ENCODE results near the gene CDH23. TPM values are rescaled to one million over a fixed set of nuclear protein-coding genes. Genes with fewer than 3 reads are reported as not detected.
A peak's percentile ranks its signal among the peaks of the same experiment; 100 is the strongest.

Gene CDH23
- total RNA-seq, 2 donors from 2014 or later, result 1.4 to 1.6 TPM

GRCh38 chr10:71840177-71840957 lies 443.6 kb downstream of the CDH23 start:
- intact Hi-C loops (cut with DNase I), result no loop called here
- H3K36me3 ChIP-seq, result no peaks in the 10 kb centered on the region
- TF ChIP-seq CTCF (IDR thresholded peaks at IDR 0.05), result no peak
- peak; percentile 58 for DNase-seq
- peaks cover 12% of the 10 kb centered on the region for H3K4me1 ChIP-seq
- H3K27ac ChIP-seq, result no peak overlapping the region
- H3K9me3 ChIP-seq, result no peaks in the 10 kb centered on the region
- no peak overlapping the region for H3K4me3 ChIP-seq
- H3K27me3 ChIP-seq, result no peaks in the 10 kb centered on the region
- H3K9ac ChIP-seq (ENCODE audit: low read depth in 2 of 2, low read length in 2 of 2), result no peak overlapping the region

- no peak for TF ChIP-seq CTCF (IDR thresholded peaks at IDR 0.05)
- H3K36me3 ChIP-seq, result no peaks in the 10 kb centered on the region
- H3K9me3 ChIP-seq, result no peaks in the 10 kb centered on the region
- H3K4me3 ChIP-seq, result no peak overlapping the region
- no peak for DNase-seq
- no peak overlapping the region for H3K27ac ChIP-seq
- peaks cover 12% of the 10 kb centered on the region for H3K4me1 ChIP-seq
- H3K9ac ChIP-seq (ENCODE audit: low read depth in 2 of 2, low read length in 2 of 2), result no peak overlapping the region
- no peaks in the 10 kb centered on the region for H3K27me3 ChIP-seq
- intact Hi-C loops (cut with DNase I), result no loop called here
These were observed 444.2 kb downstream of the CDH23 start for GRCh38 chr10:71840958-71841335.

GRCh38 chr10:71842422-71842821 lies 445.7 kb downstream of the CDH23 start:
- DNase-seq, result no peak
- TF ChIP-seq CTCF (IDR thresholded peaks at IDR 0.05), result no peak
- peaks cover 12% of the 10 kb centered on the region for H3K4me1 ChIP-seq
- H3K36me3 ChIP-seq, result no peaks in the 10 kb centered on the region
- H3K27me3 ChIP-seq, result no peaks in the 10 kb centered on the region
- intact Hi-C loops (cut with DNase I), result no loop called here
- no peaks in the 10 kb centered on the region for H3K9me3 ChIP-seq
- H3K9ac ChIP-seq (ENCODE audit: low read depth in 2 of 2, low read length in 2 of 2), result no peak overlapping the region
- no peak overlapping the region for H3K27ac ChIP-seq
- no peak overlapping the region for H3K4me3 ChIP-seq

GRCh38 chr10:71842856-71843686 lies 446.4 kb downstream of the CDH23 start:
- H3K9ac ChIP-seq (ENCODE audit: low read depth in 2 of 2, low read length in 2 of 2), result no peak overlapping the region
- H3K27me3 ChIP-seq, result no peaks in the 10 kb centered on the region
- no peak overlapping the region for H3K4me3 ChIP-seq
- intact Hi-C loops (cut with DNase I), result no loop called here
- no peak for TF ChIP-seq CTCF (IDR thresholded peaks at IDR 0.05)
- H3K9me3 ChIP-seq, result no peaks in the 10 kb centered on the region
- no peak overlapping the region for H3K27ac ChIP-seq
- H3K36me3 ChIP-seq, result no peaks in the 10 kb centered on the region
- peaks cover 10% of the 10 kb centered on the region for H3K4me1 ChIP-seq
- no peak for DNase-seq

GRCh38 chr10:71844084-71844483 lies 447.4 kb downstream of the CDH23 start:
- H3K4me1 ChIP-seq, result peaks cover 4% of the 10 kb centered on the region
- H3K27ac ChIP-seq, result no peak overlapping the region

More at GRCh38 chr10:71844084-71844483, 447.4 kb downstream of the CDH23 start:
- H3K36me3 ChIP-seq, result no peaks in the 10 kb centered on the region
- intact Hi-C loops (cut with DNase I), result no loop called here
- DNase-seq, result no peak
- no peak overlapping the region for H3K9ac ChIP-seq (ENCODE audit: low read depth in 2 of 2, low read length in 2 of 2)
- H3K27me3 ChIP-seq, result no peaks in the 10 kb centered on the region
- no peaks in the 10 kb centered on the region for H3K9me3 ChIP-seq
- no peak for TF ChIP-seq CTCF (IDR thresholded peaks at IDR 0.05)
- H3K4me3 ChIP-seq, result no peak overlapping the region

All from colonic mucosa (tissue), 4 donors.